GM20000 (cell line): ENCODE data around the gene KRT34.

ENCODE experiments used
- DNase-seq: peaks from one replicate; pipeline ENCODE4 v3.0.0; 2012; ENCODE audit warnings: low spot score
- TF ChIP-seq, protein P1 (sequence below): IDR thresholded peaks from 2 replicates; pipeline ENCODE4 v1.5.1; 2012; ENCODE audit warnings: mild to moderate bottlenecking, control low read depth; ENCODE audit errors: extremely low read depth, missing control alignments

The KRT34 gene

DNA sequence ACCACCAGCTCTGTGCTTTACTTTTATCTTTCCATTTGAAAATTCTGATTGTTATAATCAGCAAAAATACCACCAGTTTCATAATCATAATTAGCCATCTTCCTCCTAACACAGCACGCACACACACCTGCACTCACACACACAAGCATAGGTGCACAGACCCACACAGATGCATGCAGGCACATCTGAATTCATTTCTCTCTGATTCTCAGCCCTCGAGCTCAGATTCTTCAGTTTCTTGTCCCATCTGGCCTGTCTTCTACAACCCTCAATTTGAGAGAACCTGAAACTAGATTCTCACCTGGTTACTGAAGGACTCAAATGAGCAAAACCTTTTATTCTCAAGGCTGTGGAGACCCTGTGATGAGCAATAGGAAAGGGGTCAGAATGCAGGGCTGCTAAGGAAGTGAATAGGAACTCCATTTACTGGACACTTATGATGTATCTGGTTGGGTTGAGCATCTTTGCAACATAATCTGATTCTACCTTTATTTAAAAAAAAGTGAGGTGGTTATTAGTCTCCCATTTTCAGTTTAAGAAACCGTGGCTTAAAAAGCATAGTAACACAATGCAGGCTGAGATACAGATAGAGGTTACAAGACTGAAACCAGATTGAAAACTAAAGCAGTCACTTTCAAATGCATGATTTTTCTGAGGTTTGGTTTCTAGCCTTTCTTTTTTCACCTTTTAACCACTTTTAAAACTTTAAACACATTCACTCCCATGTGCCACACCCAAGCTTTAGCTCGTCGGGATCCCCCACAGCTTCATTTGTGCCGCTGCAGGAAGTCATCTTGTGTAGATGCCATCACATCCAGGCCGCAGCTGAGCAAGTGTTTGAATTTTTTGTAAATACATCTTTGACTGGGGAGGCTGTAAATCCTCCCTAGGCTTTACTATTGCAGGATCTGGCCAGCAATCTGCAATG, 40.9 kb downstream of the KRT34 start:
- TF ChIP-seq, protein P1, sequence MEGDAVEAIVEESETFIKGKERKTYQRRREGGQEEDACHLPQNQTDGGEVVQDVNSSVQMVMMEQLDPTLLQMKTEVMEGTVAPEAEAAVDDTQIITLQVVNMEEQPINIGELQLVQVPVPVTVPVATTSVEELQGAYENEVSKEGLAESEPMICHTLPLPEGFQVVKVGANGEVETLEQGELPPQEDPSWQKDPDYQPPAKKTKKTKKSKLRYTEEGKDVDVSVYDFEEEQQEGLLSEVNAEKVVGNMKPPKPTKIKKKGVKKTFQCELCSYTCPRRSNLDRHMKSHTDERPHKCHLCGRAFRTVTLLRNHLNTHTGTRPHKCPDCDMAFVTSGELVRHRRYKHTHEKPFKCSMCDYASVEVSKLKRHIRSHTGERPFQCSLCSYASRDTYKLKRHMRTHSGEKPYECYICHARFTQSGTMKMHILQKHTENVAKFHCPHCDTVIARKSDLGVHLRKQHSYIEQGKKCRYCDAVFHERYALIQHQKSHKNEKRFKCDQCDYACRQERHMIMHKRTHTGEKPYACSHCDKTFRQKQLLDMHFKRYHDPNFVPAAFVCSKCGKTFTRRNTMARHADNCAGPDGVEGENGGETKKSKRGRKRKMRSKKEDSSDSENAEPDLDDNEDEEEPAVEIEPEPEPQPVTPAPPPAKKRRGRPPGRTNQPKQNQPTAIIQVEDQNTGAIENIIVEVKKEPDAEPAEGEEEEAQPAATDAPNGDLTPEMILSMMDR: no peak
- no peak for DNase-seq

DNA sequence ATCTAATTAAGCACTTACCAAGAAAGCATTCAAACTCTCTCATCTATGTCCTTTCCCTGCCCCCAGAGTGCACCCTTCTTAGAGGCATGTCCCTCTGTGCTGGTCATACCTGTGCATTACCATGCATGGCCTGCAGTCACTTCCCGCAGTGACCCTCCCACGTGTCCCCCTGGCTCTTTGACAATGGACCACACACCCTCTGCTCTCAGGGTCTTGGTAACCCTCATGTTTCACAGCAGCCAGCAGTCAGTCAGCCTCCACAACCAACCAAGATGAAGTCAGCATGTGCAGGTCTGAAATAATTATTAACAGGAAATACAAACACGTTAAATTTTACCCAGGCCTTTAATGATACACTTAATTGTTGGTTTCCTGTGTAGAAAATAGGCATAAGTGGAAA, 41.6 kb downstream of the KRT34 start:
- no peak for DNase-seq
- TF ChIP-seq, protein P1: no peak

DNA sequence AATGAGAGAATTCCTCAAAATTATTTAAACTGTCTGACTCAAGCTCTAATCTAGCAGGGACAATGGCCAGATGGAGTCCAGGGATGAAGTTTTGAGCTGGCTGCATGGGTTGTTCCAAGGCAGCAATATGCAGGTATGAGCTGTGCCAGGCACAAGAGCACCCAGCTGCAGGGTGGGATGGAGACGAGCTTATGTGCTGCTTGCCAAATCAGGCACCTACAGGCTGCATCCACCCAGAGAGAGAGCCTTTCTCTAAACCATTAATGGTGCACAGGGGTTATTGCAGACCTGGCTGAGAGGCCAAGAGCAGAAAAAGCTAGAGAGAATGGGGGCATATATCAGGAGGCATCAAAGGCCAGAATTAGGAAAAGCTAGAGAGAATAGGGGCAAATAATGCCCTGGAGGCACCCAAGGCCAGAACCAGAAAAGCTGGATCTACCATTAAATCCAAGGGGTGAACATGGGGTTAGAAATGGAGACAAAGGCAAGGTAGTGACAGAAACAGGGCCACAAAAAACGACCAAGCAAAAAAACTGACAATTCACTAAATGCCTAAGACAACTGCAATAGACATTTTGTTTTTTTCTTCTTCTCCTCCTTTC, 42.4 kb downstream of the KRT34 start:
- TF ChIP-seq, protein P1: no peak
- DNase-seq: no peak

DNA sequence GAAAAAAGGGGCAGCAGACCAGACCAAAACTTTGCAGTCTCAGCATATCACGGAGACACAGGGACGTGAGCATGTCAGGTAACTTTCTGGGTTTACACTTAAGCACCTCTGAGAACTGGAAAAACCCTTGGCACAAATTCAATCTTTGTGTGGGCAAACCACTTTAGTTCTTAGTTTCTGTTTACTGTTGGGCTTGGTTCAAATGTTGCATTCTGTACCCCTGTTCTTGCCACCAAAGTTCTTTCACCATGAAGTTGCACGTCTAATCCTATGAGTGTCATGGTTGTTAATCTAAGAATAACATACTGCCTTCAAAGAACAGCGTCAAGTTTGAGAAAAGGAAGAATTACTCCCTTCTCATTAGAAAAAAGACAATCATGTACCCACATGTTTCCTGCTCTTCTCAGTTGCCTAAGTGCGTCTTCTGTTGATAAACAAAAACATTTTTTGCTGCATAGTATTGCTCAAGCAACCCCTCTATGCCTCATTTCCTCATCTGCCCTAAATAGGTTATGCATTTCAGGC, 43.1 kb downstream of the KRT34 start:
- no peak for DNase-seq
- TF ChIP-seq, protein P1: no peak

DNA sequence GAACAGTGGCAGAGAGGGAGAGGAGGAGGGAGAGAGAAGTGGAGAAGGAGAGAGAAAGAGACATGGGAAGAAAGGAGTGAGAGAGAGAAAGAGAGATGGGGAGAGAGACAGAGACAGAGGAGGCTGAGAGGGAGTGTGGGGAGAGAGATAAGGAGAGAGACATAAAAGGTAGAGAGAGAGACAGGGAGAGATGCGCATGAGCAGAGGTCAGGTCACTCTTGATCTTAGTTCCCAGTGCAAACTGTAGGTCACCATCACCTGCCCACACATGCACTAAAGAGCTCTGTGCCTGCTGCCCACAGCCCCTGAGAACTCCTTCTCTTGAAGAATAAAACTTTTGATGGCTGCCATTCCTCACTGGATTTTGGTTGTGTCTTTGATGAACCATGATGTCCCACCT, 46.4 kb downstream of the KRT34 start:
- TF ChIP-seq, protein P1: no peak
- DNase-seq: no peak

DNA sequence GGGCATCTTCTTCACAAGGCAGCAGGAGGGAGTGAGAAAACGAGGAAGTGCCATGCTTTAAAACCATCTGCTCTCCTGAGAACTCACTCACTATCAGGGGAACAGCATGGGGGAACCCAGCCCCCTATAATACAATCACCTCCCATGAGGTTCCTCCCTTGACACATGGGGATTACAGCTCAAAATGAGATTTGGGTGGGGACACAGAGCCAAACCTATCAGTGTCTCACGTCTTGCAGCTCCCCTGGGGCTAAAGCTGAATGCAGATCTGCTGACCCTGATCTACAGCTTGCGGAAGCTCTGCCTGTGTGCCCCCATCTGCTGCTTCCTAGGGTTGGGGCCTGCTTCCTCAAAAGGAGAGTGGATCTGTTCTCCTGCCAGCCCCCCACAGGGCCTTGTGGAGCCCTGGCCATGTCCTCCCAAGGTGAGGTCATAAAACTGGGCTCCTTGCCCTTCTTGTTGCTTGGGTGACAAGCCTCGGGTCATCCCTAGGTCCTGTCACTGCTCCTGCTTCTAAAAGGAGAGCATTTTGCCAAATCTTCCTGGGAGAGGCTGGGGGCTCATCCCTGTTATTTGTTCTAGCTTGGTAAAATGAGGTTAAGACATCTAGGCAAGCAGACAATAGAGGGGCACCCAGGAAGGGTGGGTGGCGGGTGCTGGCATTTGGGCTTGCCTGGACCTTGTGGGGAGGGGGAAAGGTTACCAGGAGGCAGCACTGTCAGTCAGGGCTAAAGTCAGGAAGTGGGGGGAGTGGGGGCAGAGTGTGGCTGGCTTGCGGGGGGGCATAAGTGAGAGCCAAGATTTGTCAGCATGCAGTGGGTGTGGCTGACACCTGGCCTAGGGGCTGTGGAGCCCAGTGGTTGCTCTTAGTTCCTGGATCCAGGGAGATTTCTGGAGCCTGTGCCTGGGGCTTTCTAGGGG, 47.5 kb downstream of the KRT34 start:
- DNase-seq: no peak
- TF ChIP-seq, protein P1: no peak
